Measurements from ENCODE around the gene MCM9. TPM values are rescaled to one million over a fixed set of nuclear protein-coding genes. Genes with fewer than 3 reads are reported as not detected.

MCM9 gene
- total and polyA plus RNA-seq, 2 of the 13 experiments (the other 11 are each of a cell fraction or from before 2014, with no cell fraction given) = 3.8 to 17.2 TPM

DNA sequence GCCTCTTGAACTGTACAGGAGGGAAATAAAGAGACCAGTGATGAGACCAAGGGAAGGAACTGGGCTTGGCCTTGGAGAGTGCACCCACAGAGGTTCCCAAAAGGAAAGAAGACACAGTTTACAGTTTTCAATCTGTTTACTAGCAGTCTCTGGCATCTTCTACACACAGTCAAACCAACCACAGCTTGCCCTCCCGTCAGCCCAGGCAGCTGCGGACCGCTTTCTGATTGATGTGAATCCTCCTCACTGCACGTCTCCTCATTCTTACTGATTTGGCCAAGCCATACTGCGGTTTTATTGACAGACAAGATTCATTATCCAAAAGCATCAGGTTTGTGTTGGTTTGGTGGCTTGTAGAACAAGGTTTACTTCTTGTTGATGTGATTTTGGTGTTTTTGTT, 145.5 kb downstream of the MCM9 start:
- in situ Hi-C loops (cut with HindIII; ENCODE audit: extremely low pct_ligation_motif_present, low pct_unique_long_range_greater_than_20kb) = no loop called here
- Histone ChIP-seq H3K4me2 (ENCODE audit: low read depth, low read length) (no peak overlapping the region), H3K27ac (ENCODE audit: extremely low read length, insufficient read depth, low read length) (no peak overlapping the region), H3K4me3 (replicated peaks in 1 of 3; ENCODE audit: insufficient read depth in 1 of 3, low read depth in 2 of 3, low read length in 3 of 3) (no peak overlapping the region), H3K79me2 (ENCODE audit: insufficient read depth, low read length) (no peaks in the 10 kb centered on the region), H3K36me3 (replicated peaks in 1 of 2; ENCODE audit: control insufficient read depth in 1 of 2, insufficient read depth in 2 of 2, low read length in 2 of 2) (no peaks in the 10 kb centered on the region), H3K9ac (ENCODE audit: insufficient read depth, low read depth, low read length) (no peak overlapping the region), H3K27me3 (ENCODE audit: control insufficient read depth in 1 of 2, insufficient read depth in 2 of 2, low read length in 2 of 2) (0 out of 5 replicates have a peak, but pooled peaks cover 0 to 5% of the 10 kb centered on the region in 2 experiments), H2AFZ (ENCODE audit: low read length) (no peak overlapping the region), H3K4me1 (ENCODE audit: insufficient read depth, low read length) (peaks cover 12% of the 10 kb centered on the region), H3K9me3 (ENCODE audit: low read length) (no peaks in the 10 kb centered on the region), H4K20me1 (ENCODE audit: insufficient read depth, low read length) (no peaks in the 10 kb centered on the region)
- ChIA-PET CTCF (ENCODE audit: low intra/inter-chr PET ratio, low total read pairs) (no interaction called here), POLR2A (no interaction called here)
- ATAC-seq (no peak), FAIRE-seq (no peak), DNase-seq (ENCODE audit: low spot score) (no peak)
- 54% methylated on average over 5 of the region's 5 CpGs for WGBS (ENCODE audit: low lambda C conversion rate)
- BruUV-seq (replicated peaks) = no TSS peak
- intact Hi-C loops (cut with micrococcal nuclease; ENCODE audit: unreplicated experiment) = no loop called here
- TF ChIP-seq CBX5 (CRISPR knock-in tag; IDR thresholded peaks at IDR 0.05; ENCODE audit: borderline replicate concordance) = no peak
- no peak for TF ChIP-seq ZNF792 (CRISPR knock-in tag; IDR thresholded peaks at IDR 0.05)
- TF ChIP-seq, protein P1, sequence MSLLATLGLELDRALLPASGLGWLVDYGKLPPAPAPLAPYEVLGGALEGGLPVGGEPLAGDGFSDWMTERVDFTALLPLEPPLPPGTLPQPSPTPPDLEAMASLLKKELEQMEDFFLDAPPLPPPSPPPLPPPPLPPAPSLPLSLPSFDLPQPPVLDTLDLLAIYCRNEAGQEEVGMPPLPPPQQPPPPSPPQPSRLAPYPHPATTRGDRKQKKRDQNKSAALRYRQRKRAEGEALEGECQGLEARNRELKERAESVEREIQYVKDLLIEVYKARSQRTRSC (CRISPR knock-in tag; IDR thresholded peaks at IDR 0.05; ENCODE audit: low read depth) = no peak
- TF ChIP-seq SALL1 (CRISPR knock-in tag; IDR thresholded peaks at IDR 0.05) = no peak
- TF ChIP-seq ZNF160 (CRISPR knock-in tag; IDR thresholded peaks at IDR 0.05) = no peak
- TF ChIP-seq MYNN (CRISPR knock-in tag; IDR thresholded peaks at IDR 0.05; ENCODE audit: low read depth) = no peak
- no peak for TF ChIP-seq BRD4 (CRISPR knock-in tag; IDR thresholded peaks at IDR 0.05)
- no peak for TF ChIP-seq SMAD1 (CRISPR knock-in tag; IDR thresholded peaks at IDR 0.05; ENCODE audit: borderline replicate concordance, low read depth)
- TF ChIP-seq, protein P2, sequence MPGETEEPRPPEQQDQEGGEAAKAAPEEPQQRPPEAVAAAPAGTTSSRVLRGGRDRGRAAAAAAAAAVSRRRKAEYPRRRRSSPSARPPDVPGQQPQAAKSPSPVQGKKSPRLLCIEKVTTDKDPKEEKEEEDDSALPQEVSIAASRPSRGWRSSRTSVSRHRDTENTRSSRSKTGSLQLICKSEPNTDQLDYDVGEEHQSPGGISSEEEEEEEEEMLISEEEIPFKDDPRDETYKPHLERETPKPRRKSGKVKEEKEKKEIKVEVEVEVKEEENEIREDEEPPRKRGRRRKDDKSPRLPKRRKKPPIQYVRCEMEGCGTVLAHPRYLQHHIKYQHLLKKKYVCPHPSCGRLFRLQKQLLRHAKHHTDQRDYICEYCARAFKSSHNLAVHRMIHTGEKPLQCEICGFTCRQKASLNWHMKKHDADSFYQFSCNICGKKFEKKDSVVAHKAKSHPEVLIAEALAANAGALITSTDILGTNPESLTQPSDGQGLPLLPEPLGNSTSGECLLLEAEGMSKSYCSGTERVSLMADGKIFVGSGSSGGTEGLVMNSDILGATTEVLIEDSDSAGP (CRISPR knock-in tag; IDR thresholded peaks at IDR 0.05; ENCODE audit: borderline replicate concordance) = no peak
- TF ChIP-seq AKAP8 (CRISPR knock-in tag; IDR thresholded peaks at IDR 0.05) = no peak
- TF ChIP-seq, protein P3, sequence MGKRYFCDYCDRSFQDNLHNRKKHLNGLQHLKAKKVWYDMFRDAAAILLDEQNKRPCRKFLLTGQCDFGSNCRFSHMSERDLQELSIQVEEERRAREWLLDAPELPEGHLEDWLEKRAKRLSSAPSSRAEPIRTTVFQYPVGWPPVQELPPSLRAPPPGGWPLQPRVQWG (CRISPR knock-in tag; IDR thresholded peaks at IDR 0.05; ENCODE audit: borderline replicate concordance, low read depth) = no peak
- TF ChIP-seq RAD21 (CRISPR knock-in tag; IDR thresholded peaks at IDR 0.05) = no peak
